IMR-90 (cell line): ENCODE data around the gene PTPRH.

ENCODE experiments used
- BHLHE40 ChIP-seq: fragments of 150-350 bp; IDR thresholded peaks from 2 replicates; pipeline ENCODE4 v1.6.1; 2016; ENCODE audit warnings: mild to moderate bottlenecking, low read depth, low read length
- CEBPB ChIP-seq: IDR thresholded peaks from 2 replicates; pipeline ENCODE4 v1.6.1; 2012; ENCODE audit warnings: low read depth, low read length, improper control_type of control experiment
- MAFK ChIP-seq: IDR thresholded peaks from 2 replicates; pipeline ENCODE4 v1.6.1; 2012; ENCODE audit warnings: low read depth, low read length, improper control_type of control experiment
- MAZ ChIP-seq: IDR thresholded peaks from 2 replicates; pipeline ENCODE4 v1.6.1; 2012; ENCODE audit warnings: low read depth, mild to moderate bottlenecking, low read length, improper control_type of control experiment, moderate library complexity, borderline replicate concordance
- MXI1 ChIP-seq: IDR thresholded peaks from 2 replicates; pipeline ENCODE4 v1.6.1; 2012; ENCODE audit warnings: low read depth, mild to moderate bottlenecking, low read length, moderate library complexity, borderline replicate concordance
- NFE2L2 ChIP-seq: fragments of 150-350 bp; IDR thresholded peaks from 2 replicates; pipeline ENCODE4 v1.6.1; 2016; ENCODE audit warnings: low read depth, mild to moderate bottlenecking, low read length
- POLR2A ChIP-seq: IDR thresholded peaks from 2 replicates; pipeline ENCODE4 v1.6.1; 2012; ENCODE audit warnings: mild to moderate bottlenecking, low read depth, low read length
- RAD21 ChIP-seq: IDR thresholded peaks from 2 replicates; pipeline ENCODE4 v1.6.1; 2012; ENCODE audit warnings: low read length, improper control_type of control experiment
- RFX5 ChIP-seq: IDR thresholded peaks from 2 replicates; pipeline ENCODE4 v1.8.0; 2012; ENCODE audit warnings: low read depth, mild to moderate bottlenecking, low read length, moderate library complexity
- SMC3 ChIP-seq: fragments of 150-350 bp; IDR thresholded peaks from 2 replicates; pipeline ENCODE4 v1.6.1; 2016; ENCODE audit warnings: low read depth, mild to moderate bottlenecking, antibody characterized with exemption, low read length, moderate library complexity
- USF2 ChIP-seq: fragments of 150-350 bp; IDR thresholded peaks from 2 replicates; pipeline ENCODE4 v1.6.1; 2017; ENCODE audit warnings: mild to moderate bottlenecking, antibody characterized with exemption, low read length, low read depth
- TF ChIP-seq, protein P1 (sequence below): conservative IDR thresholded peaks from 2 replicates; pipeline ENCODE4 v1.5.1; 2012; ENCODE audit warnings: mild to moderate bottlenecking, low read depth, low read length, improper control_type of control experiment
- TF ChIP-seq, protein P2 (sequence below): fragments of 150-350 bp; IDR thresholded peaks from 2 replicates; pipeline ENCODE4 v1.6.1; 2016; ENCODE audit warnings: low read depth, mild to moderate bottlenecking, low read length, moderate library complexity, borderline replicate concordance

GRCh38 chr19:55193481-55193880 lies 15.8 kb downstream of the PTPRH start:
- TF ChIP-seq POLR2A (no peak), MAFK (no peak), SMC3 (no peak), MAZ (no peak), RAD21 (no peak), MXI1 (no peak), CEBPB (no peak), RFX5 (no peak), NFE2L2 (no peak), USF2 (no peak), BHLHE40 (no peak)
- TF ChIP-seq, protein P1, sequence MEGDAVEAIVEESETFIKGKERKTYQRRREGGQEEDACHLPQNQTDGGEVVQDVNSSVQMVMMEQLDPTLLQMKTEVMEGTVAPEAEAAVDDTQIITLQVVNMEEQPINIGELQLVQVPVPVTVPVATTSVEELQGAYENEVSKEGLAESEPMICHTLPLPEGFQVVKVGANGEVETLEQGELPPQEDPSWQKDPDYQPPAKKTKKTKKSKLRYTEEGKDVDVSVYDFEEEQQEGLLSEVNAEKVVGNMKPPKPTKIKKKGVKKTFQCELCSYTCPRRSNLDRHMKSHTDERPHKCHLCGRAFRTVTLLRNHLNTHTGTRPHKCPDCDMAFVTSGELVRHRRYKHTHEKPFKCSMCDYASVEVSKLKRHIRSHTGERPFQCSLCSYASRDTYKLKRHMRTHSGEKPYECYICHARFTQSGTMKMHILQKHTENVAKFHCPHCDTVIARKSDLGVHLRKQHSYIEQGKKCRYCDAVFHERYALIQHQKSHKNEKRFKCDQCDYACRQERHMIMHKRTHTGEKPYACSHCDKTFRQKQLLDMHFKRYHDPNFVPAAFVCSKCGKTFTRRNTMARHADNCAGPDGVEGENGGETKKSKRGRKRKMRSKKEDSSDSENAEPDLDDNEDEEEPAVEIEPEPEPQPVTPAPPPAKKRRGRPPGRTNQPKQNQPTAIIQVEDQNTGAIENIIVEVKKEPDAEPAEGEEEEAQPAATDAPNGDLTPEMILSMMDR = no peak
- TF ChIP-seq, protein P2, sequence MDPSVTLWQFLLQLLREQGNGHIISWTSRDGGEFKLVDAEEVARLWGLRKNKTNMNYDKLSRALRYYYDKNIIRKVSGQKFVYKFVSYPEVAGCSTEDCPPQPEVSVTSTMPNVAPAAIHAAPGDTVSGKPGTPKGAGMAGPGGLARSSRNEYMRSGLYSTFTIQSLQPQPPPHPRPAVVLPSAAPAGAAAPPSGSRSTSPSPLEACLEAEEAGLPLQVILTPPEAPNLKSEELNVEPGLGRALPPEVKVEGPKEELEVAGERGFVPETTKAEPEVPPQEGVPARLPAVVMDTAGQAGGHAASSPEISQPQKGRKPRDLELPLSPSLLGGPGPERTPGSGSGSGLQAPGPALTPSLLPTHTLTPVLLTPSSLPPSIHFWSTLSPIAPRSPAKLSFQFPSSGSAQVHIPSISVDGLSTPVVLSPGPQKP = no peak
